GM12892 (cell line): ENCODE measurements around the gene LAT. TPM values are rescaled to one million over a fixed set of nuclear protein-coding genes. Genes with fewer than 3 reads are reported as not detected.
"Not testable (repeated sequence)": the region's sequence is repeated elsewhere in the genome, so short reads cannot be mapped to it uniquely, and the experiment has no call there.

ENCODE experiments used
- DNase-seq: peaks from one replicate; pipeline ENCODE4 v3.0.0; 2011; ENCODE audit not compliant: insufficient read length
- FAIRE-seq: peaks from 2 replicates; lab custom pipeline; 2011; peaks lifted over from hg19 to GRCh38; lab: Jason Lieb, UNC
- POLR2A ChIP-seq: IDR thresholded peaks from 2 replicates; pipeline ENCODE4 v1.6.1; 2011; ENCODE audit warnings: low read depth, low read length, control low read depth
- POLR2AphosphoS5 ChIP-seq: IDR thresholded peaks from 2 replicates; pipeline ENCODE4 v1.6.1; 2011; ENCODE audit warnings: low read depth, low read length, control low read depth
- TAF1 ChIP-seq: IDR thresholded peaks from 2 replicates; pipeline ENCODE4 v1.6.1; 2011; ENCODE audit warnings: low read depth, mild to moderate bottlenecking, control low read depth, low read length, borderline replicate concordance
- polyA plus RNA-seq: library from polyadenylated mRNA; unstranded; fragments of >200 nt; gene quantifications from one replicate; pipeline ENCODE4 v1.2.1, GENCODE V29; 2012; ENCODE audit warnings: missing spikeins, inconsistent platforms; ENCODE audit not compliant: missing spikeins

LAT gene
- 3.7 TPM for polyA plus RNA-seq

GRCh38 chr16:28984619-28985135, at the start of gene LAT:
Gene LAT, plus strand, starts transcription at chr16:28985052. Its CDS starts 366 bp downstream, at chr16:28985418.
- FAIRE-seq (no peak), DNase-seq (no peak)
- no peak for TF ChIP-seq POLR2A
- TF ChIP-seq POLR2AphosphoS5, result no peak
- no peak for TF ChIP-seq TAF1

GRCh38 chr16:28935346-28935745, 49.5 kb upstream of the LAT start:
- DNase-seq (no peak), FAIRE-seq (no peak)

GRCh38 chr16:28935924-28936783, 48.7 kb upstream of the LAT start:
- DNase-seq, result peak; percentile 91
- TF ChIP-seq POLR2A (no peak), TAF1 (no peak), POLR2AphosphoS5 (no peak)
- peak; percentile 17 for FAIRE-seq

More at GRCh38 chr16:28935346-28935745, 49.5 kb upstream of the LAT start:
- no peak for TF ChIP-seq POLR2A
- no peak for TF ChIP-seq POLR2AphosphoS5
- TF ChIP-seq TAF1, result no peak

- TF ChIP-seq POLR2A (peak; percentile 31; the same call in 1 of the 2 replicates), TAF1 (no peak)
- no peak for FAIRE-seq
- DNase-seq, result no peak
These were observed 48.1 kb upstream of the LAT start for GRCh38 chr16:28936784-28937155.

GRCh38 chr16:28937222-28937876, 47.5 kb upstream of the LAT start:
- TF ChIP-seq TAF1 (no peak), POLR2A (no peak), POLR2AphosphoS5 (no peak)

GRCh38 chr16:28938721-28939120, 46.1 kb upstream of the LAT start:
- TF ChIP-seq POLR2AphosphoS5 (no peak), TAF1 (no peak), POLR2A (no peak)
- no peak for FAIRE-seq
- DNase-seq, result no peak

More at GRCh38 chr16:28937222-28937876, 47.5 kb upstream of the LAT start:
- FAIRE-seq (no peak), DNase-seq (no peak)

- DNase-seq, FAIRE-seq: not testable (repeated sequence)
These were observed 45.0 kb upstream of the LAT start for GRCh38 chr16:28939825-28940224.

- TF ChIP-seq POLR2AphosphoS5 (no peak), TAF1 (no peak), POLR2A (no peak)
- DNase-seq, result no peak
- FAIRE-seq, result no peak
These were observed 41.6 kb upstream of the LAT start for GRCh38 chr16:28943281-28943680.

- DNase-seq, result no peak
- FAIRE-seq, result no peak
- TF ChIP-seq POLR2AphosphoS5, result no peak
- TF ChIP-seq TAF1, result no peak
- TF ChIP-seq POLR2A, result no peak
These were observed 38.2 kb upstream of the LAT start for GRCh38 chr16:28946681-28947080.

GRCh38 chr16:28950648-28951409, 34.0 kb upstream of the LAT start, which contains the start of gene NFATC2IP:
Gene NFATC2IP, plus strand, starts transcription at chr16:28950937. Its CDS starts 75 bp downstream, at chr16:28951012.
- DNase-seq (peak; percentile 97), FAIRE-seq (peak; percentile 100)
- TF ChIP-seq POLR2AphosphoS5, result peak; percentile 78
- TF ChIP-seq POLR2A, result peak; percentile 88
- TF ChIP-seq TAF1, result peak; percentile 81
